HG02588 (cell line): ENCODE measurements around the gene RBBP5.

Source experiments
- ATAC-seq: cut with Tn5 transposase; IDR thresholded peaks from one replicate; pipeline ENCODE4 v1.9.1; 2021; ENCODE audit warnings: mild to moderate bottlenecking, moderate library complexity; ENCODE audit not compliant: unreplicated experiment

The RBBP5 gene

DNA sequence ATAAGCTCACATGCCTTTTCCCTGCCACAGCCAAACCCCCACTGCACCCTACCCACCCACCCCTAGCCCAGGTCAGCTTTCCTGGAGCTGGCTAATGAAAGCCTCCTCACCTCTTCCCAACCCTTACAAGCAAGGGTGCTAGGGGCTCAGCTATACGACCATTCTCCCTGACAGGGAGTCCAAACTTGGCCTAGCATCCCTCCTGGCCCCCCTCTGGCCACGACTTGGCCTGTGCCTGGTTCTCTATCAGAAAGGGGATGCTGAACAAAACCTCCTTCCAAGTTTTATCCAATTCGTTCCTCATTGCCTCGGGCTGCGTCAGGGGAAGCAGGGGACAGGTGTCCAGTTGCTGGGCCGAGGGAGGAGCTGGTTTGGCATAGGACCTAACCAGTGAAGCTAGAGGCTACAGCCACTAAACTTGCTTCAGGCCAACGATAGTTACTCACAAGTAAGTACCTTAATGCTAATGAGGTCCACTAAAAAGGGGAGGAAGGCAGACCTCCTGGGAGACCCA lies 46.1 kb downstream of the RBBP5 start:
- ATAC-seq = no peak

DNA sequence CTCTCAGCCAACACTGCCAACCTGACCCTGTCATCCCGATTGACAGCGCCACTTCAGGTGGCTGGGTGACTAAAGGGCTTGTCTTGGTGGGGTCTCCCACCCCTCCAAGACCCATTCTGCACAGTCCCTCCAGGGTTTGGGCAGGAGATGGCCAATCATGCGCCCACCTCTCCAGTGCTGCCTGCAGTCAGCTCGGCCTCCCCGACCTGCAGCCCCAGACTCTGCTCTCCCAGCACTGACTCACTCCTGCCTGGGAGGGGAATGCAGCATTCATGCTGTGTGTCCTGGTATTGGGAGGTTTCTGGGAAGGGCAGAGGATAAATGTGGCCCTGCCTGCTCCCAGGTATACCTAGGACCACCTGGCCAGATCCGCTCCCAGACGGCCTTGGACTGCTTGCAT lies 47.3 kb downstream of the RBBP5 start:
- no peak for ATAC-seq

DNA sequence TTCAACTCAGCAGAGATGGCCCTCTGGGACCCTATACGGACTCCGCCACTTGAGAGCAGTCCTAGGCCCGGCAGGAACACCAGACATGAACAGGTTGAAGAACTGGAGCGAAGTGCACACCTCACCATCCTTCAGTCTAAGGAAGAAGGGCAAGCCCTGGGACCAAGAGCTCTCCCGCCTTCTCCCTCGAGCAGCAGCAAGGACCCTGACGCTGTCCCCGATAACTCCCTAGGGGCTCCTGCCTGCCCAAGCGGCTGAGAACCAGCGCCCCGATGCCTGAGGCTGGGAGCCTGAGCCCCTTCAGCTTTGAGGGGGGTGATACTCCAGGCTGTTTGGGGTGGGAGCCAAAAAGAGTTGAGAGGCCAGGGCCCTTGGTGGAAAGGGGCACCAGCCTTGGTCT lies 47.7 kb downstream of the RBBP5 start:
- ATAC-seq = no peak

DNA sequence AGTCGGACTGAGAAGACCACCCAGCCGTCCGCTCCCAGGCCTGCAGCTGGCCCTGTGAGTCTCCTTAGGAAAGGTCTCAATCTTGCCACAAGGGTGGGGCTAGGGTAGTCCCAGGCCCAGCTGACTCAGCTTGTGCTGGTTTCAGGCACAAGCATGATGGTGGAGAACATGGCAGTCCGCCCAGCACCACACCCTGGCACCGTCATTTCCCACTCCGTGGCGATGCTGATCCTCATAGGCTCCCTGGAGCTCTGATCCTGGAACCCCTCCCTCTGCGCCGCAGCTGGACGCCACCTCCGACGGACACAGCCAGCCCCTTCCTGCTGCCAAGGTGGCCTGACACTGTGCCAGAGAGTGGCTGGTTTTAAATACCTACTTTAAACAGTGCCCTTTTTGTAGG lies 48.3 kb downstream of the RBBP5 start:
- ATAC-seq = no peak

DNA sequence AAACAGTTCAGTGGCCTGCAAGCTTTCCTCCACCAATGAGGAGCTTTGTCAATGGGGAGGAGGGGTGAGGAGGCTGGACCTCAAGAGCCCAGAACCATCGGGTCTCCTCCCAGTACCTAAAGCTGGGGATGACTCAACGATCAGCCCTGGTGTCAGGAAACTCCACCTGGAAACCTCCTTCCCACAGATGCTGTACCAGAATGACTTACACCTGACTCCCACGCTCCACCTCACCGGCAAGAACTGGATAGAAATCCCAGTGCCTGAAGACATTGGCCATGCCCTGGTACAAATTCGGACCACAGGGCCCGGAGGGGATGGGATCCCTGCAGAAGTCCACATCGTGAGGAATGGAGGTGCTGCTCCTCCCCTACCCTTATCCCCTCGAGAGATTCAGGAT lies 48.9 kb downstream of the RBBP5 start:
- no peak for ATAC-seq

DNA sequence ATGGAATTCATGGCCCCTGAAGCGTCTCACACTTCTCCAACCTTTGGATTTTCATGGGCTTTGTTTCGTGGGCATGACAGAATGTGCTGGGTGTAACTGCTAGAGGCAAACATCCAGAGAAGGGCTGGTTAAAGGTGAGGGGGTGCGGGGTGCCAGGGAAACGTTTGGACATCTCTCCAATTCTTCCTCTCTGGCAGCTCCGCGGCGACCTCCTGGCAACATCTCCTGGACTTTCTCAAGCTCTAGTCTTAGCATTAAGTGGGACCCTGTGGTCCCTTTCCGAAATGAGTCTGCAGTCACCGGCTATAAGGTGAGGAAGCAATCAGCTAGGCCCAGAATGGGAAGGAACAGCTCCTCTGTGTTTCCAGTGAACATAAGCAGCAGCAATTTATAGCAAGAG lies 49.5 kb downstream of the RBBP5 start:
- no peak for ATAC-seq

DNA sequence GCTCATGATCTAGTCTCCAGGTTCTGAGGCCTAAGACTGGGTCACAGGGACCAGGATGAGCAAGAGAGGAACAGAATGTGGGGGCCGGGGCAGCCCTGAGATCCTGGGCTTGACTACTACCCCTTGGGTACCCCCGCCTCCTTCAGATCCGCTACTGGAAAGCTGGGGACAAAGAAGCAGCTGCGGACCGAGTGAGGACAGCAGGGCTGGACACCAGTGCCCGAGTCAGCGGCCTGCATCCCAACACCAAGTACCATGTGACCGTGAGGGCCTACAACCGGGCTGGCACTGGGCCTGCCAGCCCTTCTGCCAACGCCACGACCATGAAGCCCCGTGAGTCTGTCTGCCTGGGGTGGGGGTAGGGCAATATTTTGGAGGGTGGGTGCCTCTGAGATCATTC lies 50.0 kb downstream of the RBBP5 start:
- ATAC-seq = no peak

DNA sequence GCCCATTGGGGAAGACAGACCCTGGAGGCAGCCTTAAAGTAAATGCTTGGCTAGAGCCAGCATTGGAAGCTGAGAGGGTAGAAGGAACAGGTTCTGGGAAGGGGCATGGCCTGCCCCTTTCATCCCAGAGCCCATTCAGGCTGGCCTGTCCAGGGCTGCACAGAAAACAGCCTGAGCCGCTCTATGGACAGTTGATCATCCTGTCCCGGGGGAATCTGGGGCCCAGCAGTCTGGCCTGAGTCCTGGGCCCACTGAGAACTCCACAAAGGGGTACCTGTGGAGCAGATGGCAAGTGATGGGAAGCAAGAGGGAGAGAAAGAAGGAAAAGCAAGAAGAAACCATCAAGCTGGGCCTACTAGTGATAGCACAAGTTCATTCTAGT lies 50.8 kb downstream of the RBBP5 start:
- no peak for ATAC-seq

DNA sequence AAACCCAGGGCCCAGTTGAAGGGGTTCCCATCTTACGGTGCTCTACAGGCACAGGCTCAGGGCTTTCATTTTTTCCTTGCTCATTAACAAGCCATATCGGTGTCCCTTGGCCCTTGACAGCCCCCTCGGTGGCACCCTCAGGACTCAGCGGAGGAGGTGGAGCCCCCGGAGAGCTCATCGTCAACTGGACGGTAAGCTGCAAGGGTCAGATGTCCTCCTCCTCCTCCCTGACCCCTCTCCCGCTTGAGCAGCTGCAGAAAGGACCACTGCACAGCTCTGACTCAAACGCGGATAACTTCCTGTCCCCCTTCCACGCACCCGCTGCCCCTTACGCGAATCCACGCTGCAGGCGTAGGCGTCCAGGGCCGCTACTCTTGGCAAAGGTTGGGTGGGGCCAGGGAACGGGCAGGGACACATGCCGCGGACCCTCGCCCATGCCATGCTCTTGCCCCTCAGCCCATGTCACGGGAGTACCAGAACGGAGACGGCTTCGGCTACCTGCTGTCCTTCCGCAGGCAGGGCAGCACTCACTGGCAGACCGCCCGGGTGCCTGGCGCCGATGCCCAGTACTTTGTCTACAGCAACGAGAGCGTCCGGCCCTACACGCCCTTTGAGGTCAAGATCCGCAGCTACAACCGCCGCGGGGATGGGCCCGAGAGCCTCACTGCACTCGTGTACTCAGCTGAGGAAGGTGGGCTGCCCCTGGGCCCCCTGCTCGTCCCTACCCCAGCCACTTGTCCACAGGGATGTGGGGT lies 52.2 kb downstream of the RBBP5 start:
- no peak for ATAC-seq

DNA sequence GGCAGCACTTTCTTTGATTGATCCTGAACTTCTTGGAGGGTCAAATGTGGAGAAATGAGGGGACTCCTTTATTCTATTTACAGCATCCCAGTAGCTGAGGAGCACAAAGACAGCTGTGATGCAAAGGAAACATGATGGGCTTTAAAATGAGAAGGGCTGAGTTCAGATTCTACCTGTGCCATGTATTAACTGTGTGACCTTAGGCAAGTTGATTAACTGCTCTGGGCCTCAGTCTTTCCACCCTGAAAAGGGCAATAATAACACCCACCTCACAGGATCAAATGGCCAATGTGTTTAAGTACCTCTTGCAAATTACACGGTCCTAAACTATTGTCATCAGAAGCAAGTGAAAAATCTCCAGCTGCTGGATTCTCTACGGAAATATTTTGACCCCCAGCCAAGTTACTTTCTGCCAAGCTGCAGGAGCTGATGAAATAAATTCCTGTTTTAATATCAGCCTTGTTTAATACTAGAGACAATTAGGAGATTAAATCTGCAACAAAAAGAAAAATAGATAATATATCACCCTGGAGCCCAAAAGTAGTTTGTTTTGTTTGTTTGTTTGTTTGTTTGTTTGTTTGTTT lies 53.2 kb downstream of the RBBP5 start:
- no peak for ATAC-seq

DNA sequence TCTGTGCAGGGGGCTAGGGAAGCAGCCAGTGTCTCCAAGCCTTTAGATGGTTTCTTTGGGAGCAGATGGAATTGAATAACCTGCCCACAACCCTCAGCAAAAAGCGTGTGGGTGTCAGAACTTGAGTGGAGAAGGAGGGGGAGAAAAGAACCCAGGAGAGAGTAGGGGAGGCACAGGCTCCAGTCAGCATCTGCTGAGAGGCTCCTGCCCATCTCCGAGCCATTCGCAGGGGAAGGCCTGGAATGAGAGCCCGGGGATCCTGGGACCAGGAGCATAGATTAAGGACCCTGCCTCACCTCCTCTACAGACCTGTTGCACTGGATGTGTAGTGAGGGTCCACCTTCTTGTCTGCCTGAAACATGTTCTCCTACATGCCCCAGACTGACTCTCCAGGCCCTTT lies 53.8 kb downstream of the RBBP5 start:
- no peak for ATAC-seq

DNA sequence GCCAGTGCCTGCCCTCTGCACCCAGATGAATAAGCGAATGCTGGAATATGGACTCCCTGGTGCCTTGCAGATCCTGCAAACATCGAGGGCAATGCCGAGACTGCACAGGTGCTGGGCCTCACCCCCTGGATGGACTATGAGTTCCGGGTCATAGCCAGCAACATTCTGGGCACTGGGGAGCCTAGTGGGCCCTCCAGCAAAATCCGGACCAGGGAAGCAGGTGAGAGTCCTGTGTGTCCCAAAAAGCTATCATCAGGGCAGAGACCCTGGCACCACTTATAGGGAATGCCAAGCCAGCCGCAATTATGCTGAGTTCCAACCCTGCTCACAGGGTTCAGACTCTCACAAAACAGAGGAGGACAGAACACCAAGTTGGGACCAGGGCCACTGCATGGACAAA lies 54.7 kb downstream of the RBBP5 start:
- no peak for ATAC-seq

DNA sequence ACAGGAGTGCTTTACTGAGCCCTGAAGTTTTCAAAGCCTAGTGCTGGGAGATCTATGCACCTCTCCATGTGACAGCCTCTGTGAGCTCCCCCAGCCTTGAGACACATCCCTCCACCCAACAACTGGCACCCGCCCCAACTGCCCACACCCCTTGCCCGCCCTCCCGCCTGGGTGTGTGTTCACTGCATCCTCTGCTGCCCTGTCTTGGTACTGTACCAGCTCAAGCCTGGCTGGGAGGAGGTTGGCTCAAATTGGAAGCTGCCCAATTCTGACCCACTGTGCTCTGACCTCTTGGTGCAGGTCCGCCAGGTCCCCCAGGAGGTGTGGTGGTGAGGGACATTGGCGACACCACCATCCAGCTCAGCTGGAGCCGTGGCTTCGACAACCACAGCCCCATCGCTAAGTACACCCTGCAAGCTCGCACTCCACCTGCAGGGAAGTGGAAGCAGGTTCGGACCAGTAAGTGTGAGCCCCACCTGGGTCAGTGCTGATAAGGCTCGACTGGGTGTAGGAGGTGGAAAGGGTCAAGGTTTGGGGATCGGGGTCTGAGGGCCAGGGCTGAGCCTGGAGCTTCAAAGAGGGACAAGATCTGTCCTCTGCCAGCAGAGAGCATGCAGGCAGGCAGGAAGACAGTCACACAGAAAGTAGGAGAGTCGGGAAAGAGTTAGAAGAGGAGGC lies 55.5 kb downstream of the RBBP5 start:
- no peak for ATAC-seq

DNA sequence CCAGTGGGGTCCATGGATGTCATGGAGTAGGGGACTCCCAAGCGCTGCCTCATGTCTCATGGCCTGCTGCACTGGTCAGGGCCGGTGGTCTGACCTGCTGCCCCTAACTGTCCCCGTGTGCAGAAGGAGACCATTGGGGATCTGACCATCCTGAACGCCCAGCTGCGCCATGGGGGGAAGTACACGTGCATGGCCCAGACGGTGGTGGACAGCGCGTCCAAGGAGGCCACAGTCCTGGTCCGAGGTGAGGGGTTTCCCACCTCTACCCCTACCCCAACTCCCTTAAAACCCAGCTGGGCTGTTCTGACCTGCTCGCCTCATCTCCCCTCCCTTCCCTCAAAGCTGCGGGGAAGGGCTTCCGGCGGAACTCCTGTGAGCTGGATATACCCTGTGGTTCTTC lies 56.1 kb downstream of the RBBP5 start:
- ATAC-seq = no peak

DNA sequence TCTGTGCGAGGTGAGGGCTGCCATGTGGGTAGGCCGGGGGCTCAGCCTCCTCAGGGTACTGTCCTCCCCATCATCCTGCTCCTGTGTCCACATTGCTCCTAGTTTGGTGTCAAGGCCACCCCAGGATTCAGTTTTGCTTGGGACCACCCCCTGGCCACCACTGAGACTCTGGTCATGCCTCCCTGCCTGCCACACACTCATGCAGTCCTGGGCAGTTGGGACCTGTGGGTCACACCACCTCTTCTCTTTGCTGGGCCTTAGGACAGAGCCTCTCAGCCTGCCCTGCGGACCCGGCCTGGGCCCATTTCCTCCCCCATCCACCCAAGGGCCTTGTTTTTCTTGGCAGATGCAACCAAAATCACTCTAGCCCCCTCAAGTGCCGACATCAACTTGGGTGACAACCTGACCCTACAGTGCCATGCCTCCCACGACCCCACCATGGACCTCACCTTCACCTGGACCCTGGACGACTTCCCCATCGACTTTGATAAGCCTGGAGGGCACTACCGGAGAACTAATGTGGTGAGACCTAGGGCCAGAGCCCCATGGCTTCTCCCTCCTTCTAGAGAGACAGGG lies 56.9 kb downstream of the RBBP5 start:
- no peak for ATAC-seq

DNA sequence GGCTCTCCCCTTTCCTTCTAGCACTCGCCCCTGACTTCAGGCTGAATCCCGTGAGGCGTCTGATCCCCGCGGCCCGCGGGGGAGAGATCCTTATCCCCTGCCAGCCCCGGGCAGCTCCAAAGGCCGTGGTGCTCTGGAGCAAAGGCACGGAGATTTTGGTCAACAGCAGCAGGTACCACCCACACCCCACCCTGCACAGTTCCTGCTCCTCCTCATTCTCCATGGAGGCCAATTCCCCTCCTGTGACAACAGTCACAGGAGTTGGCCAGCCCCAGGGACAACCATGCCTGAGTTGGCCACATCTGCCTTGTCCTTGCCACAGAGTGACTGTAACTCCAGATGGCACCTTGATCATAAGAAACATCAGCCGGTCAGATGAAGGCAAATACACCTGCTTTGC lies 57.5 kb downstream of the RBBP5 start:
- no peak for ATAC-seq

DNA sequence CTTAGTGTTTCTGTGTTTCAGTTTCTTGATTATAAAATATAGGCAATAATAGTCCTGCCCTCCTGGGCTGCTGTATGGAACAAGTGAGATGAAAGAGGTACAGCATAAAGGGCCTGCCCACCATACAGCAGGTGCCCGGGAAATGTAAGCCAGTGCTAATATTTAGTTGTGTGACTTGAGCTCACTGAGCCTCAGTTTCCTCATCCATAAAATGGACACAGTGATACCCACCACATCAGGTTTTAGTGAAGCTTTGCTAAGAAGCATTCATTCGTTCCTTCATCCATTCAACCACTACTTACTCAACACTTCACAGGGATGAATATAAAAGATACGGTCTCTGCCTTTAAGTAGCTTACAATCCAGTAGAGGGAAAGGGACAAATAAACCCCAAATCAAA lies 58.9 kb downstream of the RBBP5 start:
- no peak for ATAC-seq

DNA sequence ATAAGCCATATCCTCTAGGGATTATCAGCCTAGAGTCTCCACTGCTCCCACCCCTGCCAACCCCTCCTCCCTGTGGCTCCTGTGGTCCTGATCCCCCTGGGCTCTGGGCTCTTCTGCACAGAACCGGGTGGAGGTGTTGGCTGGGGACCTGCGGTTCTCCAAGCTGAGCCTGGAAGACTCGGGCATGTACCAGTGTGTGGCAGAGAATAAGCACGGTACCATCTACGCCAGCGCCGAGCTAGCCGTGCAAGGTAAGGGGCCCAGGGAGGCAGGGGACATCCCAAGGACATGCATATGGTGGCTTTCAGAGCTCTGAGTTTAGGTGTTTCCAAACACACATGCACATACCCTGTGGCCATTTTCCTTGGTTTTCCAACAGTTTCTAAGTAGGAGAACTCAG lies 59.5 kb downstream of the RBBP5 start:
- ATAC-seq = no peak

DNA sequence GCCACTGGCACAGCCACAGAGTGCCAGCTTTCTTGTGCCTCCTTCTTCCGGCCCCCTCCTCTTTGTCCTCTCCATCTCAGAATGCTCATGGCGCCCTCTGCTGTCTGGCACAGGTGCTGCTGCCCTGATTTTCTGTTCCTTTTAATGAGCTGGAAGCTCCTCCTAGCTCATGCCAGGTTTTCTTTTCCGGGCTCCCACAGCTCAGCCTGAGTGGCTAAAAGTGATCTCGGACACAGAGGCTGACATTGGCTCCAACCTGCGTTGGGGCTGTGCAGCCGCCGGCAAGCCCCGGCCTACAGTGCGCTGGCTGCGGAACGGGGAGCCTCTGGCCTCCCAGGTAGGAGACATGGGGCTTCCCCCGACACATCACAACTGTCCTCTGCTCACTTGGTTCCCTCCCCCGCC lies 60.1 kb downstream of the RBBP5 start:
- no peak for ATAC-seq

DNA sequence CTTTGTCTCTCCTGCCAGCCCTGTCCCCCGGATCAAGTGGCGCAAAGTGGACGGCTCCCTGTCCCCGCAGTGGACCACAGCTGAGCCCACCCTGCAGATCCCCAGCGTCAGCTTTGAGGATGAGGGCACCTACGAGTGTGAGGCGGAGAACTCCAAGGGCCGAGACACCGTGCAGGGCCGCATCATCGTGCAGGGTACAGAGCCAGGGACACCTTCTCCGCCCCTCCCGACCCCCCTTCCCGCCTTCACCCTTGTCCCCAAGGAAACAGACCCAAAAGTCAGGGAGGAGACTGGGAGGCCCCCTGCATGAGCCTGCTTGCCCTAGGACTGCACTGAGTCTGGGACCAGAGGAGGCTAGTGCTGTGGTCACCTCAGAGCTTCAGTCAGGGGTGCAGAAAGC lies 60.6 kb downstream of the RBBP5 start:
- ATAC-seq = no peak

DNA sequence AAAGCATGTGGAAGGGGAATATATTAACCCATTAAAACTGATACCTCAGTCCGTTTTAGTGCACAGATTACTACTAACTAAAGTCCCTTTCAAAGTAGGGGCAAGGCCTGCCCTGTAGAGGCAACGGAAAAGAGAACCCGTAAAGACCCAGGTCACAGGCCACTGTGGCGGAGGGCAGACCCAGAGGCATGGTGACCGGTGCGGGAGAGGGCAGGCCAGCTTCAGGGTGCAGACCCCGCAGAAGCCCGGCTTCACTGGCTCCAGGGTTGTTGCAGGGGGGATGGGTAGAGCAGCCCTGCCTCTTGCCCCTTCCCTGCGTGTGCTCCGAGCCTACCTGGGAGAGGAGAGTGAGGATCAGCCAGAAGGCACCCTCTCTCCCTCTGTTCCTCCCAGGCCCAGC lies 61.0 kb downstream of the RBBP5 start:
- ATAC-seq = no peak

DNA sequence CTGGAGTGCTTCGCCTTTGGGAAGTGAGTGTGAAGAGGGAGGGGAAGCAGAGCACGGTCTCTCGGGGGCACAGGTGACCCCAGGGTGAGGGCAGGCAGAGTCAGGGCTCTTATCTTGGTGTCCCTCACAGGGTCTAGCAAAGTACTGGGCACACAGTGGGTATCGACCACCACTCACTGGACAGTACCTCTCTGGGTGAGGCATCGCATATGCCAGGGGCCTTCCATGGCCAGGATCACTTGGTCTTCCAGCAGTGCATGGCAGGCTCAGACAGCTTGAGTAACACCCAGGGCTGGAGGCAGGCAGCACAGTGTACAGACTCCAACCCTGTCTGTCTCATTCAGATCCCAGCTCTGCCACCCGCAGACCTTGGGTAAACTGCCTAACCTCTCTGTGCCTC lies 62.1 kb downstream of the RBBP5 start:
- no peak for ATAC-seq
